Hepatocyte (in vitro differentiated cells): ENCODE results near the gene ABITRAM.

Experiments
- CTCF ChIP-seq: fragments of 200-600 bp; sonication (generic); IDR thresholded peaks from 2 replicates; pipeline ENCODE4 v1.5.1; 2016; ENCODE audit warnings: antibody characterized with exemption, mild to moderate bottlenecking; ENCODE audit not compliant: poor library complexity
- EZH2phosphoT487 ChIP-seq: fragments of 200-600 bp; sonication (generic); IDR thresholded peaks from one replicate; pipeline ENCODE4 v1.6.1; 2018; ENCODE audit warnings: antibody characterized with exemption, mild to moderate bottlenecking, low read depth, moderate library complexity; ENCODE audit not compliant: unreplicated experiment, severe bottlenecking

GRCh38 chr9:108973895-108974294, 39.7 kb downstream of the ABITRAM start:
- no peak for TF ChIP-seq CTCF
- TF ChIP-seq EZH2phosphoT487, result no peak
